Fibroblast of lung (primary cell): ENCODE results near the gene WAPL. TPM values are rescaled to one million over a fixed set of nuclear protein-coding genes. Genes with fewer than 3 reads are reported as not detected.
A peak's percentile ranks its signal among the peaks of the same experiment; 100 is the strongest.

Experiments used
- DNase-seq, 2 donors: peaks; one replicate each; pipeline versions ENCODE4 v3.0.0 to v3.0.0-alpha.2; 2010; ENCODE audit warnings: low read depth in 2 of 2
- H2AFZ ChIP-seq: 2 replicates; pipeline ENCODE4 v1.5.1; 2012; ENCODE audit warnings: low read length, control low read depth, inconsistent platforms
- H3K27ac ChIP-seq: 2 replicates; pipeline ENCODE4 v1.5.1; 2011; ENCODE audit warnings: low read length, control low read depth; ENCODE audit not compliant: insufficient read depth
- H3K27me3 ChIP-seq: 2 replicates; pipeline ENCODE4 v1.5.1; 2011; ENCODE audit warnings: mild to moderate bottlenecking, low read length; ENCODE audit not compliant: control insufficient read depth, insufficient read depth
- H3K36me3 ChIP-seq: 2 replicates; pipeline ENCODE4 v1.5.1; 2011; ENCODE audit warnings: low read length; ENCODE audit not compliant: control insufficient read depth, insufficient read depth
- H3K4me1 ChIP-seq: 2 replicates; pipeline ENCODE4 v1.5.1; 2011; ENCODE audit warnings: low read length; ENCODE audit not compliant: control insufficient read depth, insufficient read depth; ENCODE audit errors: extremely low read depth
- H3K4me2 ChIP-seq: 2 replicates; pipeline ENCODE4 v1.5.1; 2011; ENCODE audit warnings: low read length, control low read depth; ENCODE audit not compliant: insufficient read depth; ENCODE audit errors: extremely low read depth
- H3K4me3 ChIP-seq, 4 experiments: fragments of 200-600 bp in 1 of 4; sonication (generic) in 1 of 4; replicated peaks in 1 of 4; 2 replicates each; pipeline ENCODE4 v1.5.1; 2011 to 2016; ENCODE audit warnings: low read length in 4 of 4, low read depth in 3 of 4, mild to moderate bottlenecking in 3 of 4, control low read depth in 2 of 4, inconsistent platforms in 1 of 4, mixed read lengths in 1 of 4; ENCODE audit not compliant: insufficient read depth in 1 of 4; ENCODE audit errors: control extremely low read depth in 1 of 4
- H3K79me2 ChIP-seq: 2 replicates; pipeline ENCODE4 v1.5.1; 2012; ENCODE audit warnings: mild to moderate bottlenecking, low read length, inconsistent platforms; ENCODE audit not compliant: control insufficient read depth, insufficient read depth
- H3K9ac ChIP-seq: 2 replicates; pipeline ENCODE4 v1.5.1; 2011; ENCODE audit warnings: mild to moderate bottlenecking, low read length, control low read depth; ENCODE audit not compliant: insufficient read depth
- H3K9me3 ChIP-seq: 2 replicates; pipeline ENCODE4 v1.5.1; 2012; ENCODE audit warnings: low read depth, low read length; ENCODE audit not compliant: control insufficient read depth, insufficient read depth
- H4K20me1 ChIP-seq: 2 replicates; pipeline ENCODE4 v1.5.1; 2011; ENCODE audit warnings: low read length; ENCODE audit not compliant: control insufficient read depth, insufficient read depth; ENCODE audit errors: extremely low read depth
- EZH2 ChIP-seq: IDR thresholded peaks from 2 replicates; pipeline ENCODE4 v1.5.1; 2012; ENCODE audit warnings: low read length, control low read depth, mild to moderate bottlenecking; ENCODE audit errors: missing control alignments
- polyA plus RNA-seq, 2 donors: library from polyadenylated mRNA; depleted of rRNA in 1 of 2; stranded (reverse) in 1 of 2; unstranded in 1 of 2; fragments of >200 nt; gene quantifications; 2 replicates each; pipeline ENCODE4 v1.2.1, GENCODE V29; 2011 to 2012; ENCODE audit warnings: missing spikeins in 1 of 2
- total RNA-seq: library from RNA; depleted of rRNA; stranded (reverse); fragments of >200 nt; gene quantifications from 2 replicates; pipeline ENCODE4 v1.2.1, GENCODE V29; 2014
- TF ChIP-seq, protein P1 (sequence below), 2 donors: IDR thresholded peaks in 1 of 2; conservative IDR thresholded peaks in 1 of 2; 1 replicate in 1 of 2; 2 replicates in 1 of 2; pipeline ENCODE4 v1.5.1; 2011 to 2012; ENCODE audit warnings: low read length in 2 of 2, control low read depth in 1 of 2, inconsistent platforms in 1 of 2, low read depth in 1 of 2, mild to moderate bottlenecking in 1 of 2

Gene WAPL
- total and polyA plus RNA-seq, 2 donors (not counting 1 experiment from before 2014, with no cell fraction given): 24.6 to 50.4 TPM

DNA sequence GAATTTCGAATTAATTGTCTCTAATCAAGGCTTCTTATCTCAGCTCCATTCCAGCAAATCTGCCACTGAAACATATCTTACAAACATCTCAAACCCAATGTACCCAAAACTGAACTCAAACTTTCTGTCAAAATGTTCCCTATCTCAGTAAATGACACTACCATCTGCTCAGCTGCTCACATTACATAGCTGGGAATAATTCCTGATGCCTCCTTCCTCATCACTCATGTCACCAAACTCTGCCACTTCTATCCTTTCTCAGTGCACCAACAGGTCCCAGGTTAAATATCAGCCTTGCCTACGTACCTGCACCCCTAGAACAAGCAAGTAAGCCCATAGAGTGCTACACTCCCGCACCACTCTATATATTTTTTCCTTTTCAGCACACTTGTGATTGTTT lies 12.4 kb downstream of the WAPL start:
- DNase-seq: no peak
- H3K9me3 ChIP-seq: no peaks in the 10 kb centered on the region
- no peaks in the 10 kb centered on the region for H3K27me3 ChIP-seq
- H3K4me3 ChIP-seq: no peak overlapping the region
- no peak overlapping the region for H2AFZ ChIP-seq
- no peak overlapping the region for H3K27ac ChIP-seq
- TF ChIP-seq, protein P1, sequence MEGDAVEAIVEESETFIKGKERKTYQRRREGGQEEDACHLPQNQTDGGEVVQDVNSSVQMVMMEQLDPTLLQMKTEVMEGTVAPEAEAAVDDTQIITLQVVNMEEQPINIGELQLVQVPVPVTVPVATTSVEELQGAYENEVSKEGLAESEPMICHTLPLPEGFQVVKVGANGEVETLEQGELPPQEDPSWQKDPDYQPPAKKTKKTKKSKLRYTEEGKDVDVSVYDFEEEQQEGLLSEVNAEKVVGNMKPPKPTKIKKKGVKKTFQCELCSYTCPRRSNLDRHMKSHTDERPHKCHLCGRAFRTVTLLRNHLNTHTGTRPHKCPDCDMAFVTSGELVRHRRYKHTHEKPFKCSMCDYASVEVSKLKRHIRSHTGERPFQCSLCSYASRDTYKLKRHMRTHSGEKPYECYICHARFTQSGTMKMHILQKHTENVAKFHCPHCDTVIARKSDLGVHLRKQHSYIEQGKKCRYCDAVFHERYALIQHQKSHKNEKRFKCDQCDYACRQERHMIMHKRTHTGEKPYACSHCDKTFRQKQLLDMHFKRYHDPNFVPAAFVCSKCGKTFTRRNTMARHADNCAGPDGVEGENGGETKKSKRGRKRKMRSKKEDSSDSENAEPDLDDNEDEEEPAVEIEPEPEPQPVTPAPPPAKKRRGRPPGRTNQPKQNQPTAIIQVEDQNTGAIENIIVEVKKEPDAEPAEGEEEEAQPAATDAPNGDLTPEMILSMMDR (conservative IDR thresholded peaks at IDR 0.05 in 1 of 2, IDR thresholded peaks at IDR 0.05 in 1 of 2; ENCODE audit: low read depth in 1 of 2, low read length in 2 of 2): no peak
- no peaks in the 10 kb centered on the region for H3K36me3 ChIP-seq
- no peak overlapping the region for H3K4me2 ChIP-seq
- no peaks in the 10 kb centered on the region for H3K4me1 ChIP-seq
- H4K20me1 ChIP-seq: peaks cover 1% of the 10 kb centered on the region
- H3K79me2 ChIP-seq: peaks cover 87% of the 10 kb centered on the region
- H3K9ac ChIP-seq: no peak overlapping the region

DNA sequence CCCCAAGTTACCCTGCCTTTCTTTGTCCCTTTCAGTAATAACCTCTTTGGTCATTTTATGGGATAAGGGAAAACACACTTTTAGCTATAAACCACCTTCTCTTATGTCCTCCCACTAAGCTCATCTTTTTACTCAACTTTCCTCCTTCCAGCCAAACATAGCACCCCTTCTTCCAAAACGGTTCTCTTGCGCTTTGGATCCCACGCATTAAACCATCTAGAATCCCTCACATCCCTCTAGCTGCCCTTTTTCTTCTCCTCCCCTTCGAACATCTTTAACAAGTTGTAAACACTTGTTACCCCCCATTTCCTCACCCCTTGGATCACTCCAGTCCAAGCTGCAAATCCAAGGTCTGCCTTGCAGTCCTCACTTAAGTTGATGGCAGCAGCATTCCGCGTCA lies 13.4 kb downstream of the WAPL start:
- no peaks in the 10 kb centered on the region for H3K27me3 ChIP-seq
- H3K27ac ChIP-seq: no peak overlapping the region
- no peak overlapping the region for H3K9ac ChIP-seq
- H4K20me1 ChIP-seq: peaks cover 1% of the 10 kb centered on the region
- H3K4me2 ChIP-seq: no peak overlapping the region
- no peak for DNase-seq
- no peak overlapping the region for H2AFZ ChIP-seq
- no peak overlapping the region for H3K4me3 ChIP-seq
- TF ChIP-seq, protein P1 (conservative IDR thresholded peaks at IDR 0.05 in 1 of 2, IDR thresholded peaks at IDR 0.05 in 1 of 2; ENCODE audit: low read depth in 1 of 2, low read length in 2 of 2): no peak
- TF ChIP-seq EZH2: no peak
- no peaks in the 10 kb centered on the region for H3K4me1 ChIP-seq
- H3K9me3 ChIP-seq: no peaks in the 10 kb centered on the region
- H3K79me2 ChIP-seq: peaks cover 80% of the 10 kb centered on the region
- H3K36me3 ChIP-seq: no peaks in the 10 kb centered on the region

DNA sequence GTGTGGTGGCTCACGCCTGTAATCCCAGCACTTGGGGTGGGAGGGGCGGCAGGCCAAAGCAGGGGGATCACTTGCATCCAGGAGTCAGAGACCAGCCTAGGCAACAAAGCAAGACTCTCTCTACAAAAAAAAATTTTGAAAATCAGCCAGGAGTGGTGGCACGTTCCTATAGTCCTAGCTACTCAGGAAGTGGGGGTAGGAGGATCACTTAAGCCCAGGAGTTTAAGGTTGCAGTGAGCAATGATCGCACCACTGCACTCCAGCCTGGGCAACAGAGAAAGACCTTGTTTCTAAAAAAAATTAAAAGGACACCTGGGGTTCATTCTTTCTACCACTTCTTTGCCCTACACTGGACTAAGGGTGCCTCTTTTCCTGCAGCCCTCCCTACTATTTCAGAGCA lies 15.1 kb downstream of the WAPL start:
- H3K27ac ChIP-seq: no peak overlapping the region
- peak in 1 of 2 donors; percentile 25 for DNase-seq
- H3K27me3 ChIP-seq: no peaks in the 10 kb centered on the region
- H3K79me2 ChIP-seq: peaks cover 76% of the 10 kb centered on the region
- H3K9me3 ChIP-seq: no peaks in the 10 kb centered on the region
- no peak overlapping the region for H3K4me2 ChIP-seq
- TF ChIP-seq, protein P1 (conservative IDR thresholded peaks at IDR 0.05 in 1 of 2, IDR thresholded peaks at IDR 0.05 in 1 of 2; ENCODE audit: low read depth in 1 of 2, low read length in 2 of 2): no peak
- no peak for TF ChIP-seq EZH2
- H4K20me1 ChIP-seq: peaks cover 1% of the 10 kb centered on the region
- H3K4me1 ChIP-seq: no peaks in the 10 kb centered on the region
- H3K4me3 ChIP-seq: no peak overlapping the region
- H2AFZ ChIP-seq: no peak overlapping the region
- H3K36me3 ChIP-seq: peaks cover 2% of the 10 kb centered on the region
- no peak overlapping the region for H3K9ac ChIP-seq
